ENCODE measurements around the gene XIST.

DNA sequence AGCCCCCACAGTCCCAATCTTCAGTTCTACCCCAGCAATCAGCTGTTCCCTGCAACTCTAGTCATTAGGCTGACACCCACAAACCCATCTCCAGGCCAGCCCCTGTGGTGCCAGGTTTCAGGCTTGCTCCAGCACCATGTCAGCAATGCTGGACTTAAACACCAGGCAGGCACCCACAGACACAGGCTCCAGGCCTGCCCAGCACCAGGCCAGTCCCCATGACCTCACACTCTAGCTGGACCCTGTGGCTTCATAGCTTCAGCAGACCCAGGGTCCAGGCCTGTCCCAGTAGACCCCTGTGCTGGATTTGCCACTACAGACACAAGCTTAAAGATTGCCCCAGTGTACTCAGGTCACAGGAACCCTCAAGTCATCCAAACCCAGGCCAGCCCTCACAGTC is 10.8 kb upstream of the XIST start:
- TF ChIP-seq POLR2AphosphoS5 (IDR thresholded peaks at IDR 0.05; ENCODE audit: low read depth, low read length) (no peak), JUND (IDR thresholded peaks at IDR 0.05) (no peak), SRF (IDR thresholded peaks at IDR 0.05; ENCODE audit: low read depth) (no peak), POLR2A (IDR thresholded peaks at IDR 0.05; ENCODE audit: borderline replicate concordance, extremely low read depth, insufficient read depth, insufficient read length) (no peak), MAX (IDR thresholded peaks at IDR 0.05) (no peak), EZH2 (IDR thresholded peaks at IDR 0.05) (no peak), EZH2phosphoT487 (IDR thresholded peaks at IDR 0.05; ENCODE audit: borderline replicate concordance) (no peak), ELF1 (IDR thresholded peaks at IDR 0.05; ENCODE audit: borderline replicate concordance, low read depth) (no peak), RAD21 (IDR thresholded peaks at IDR 0.05; ENCODE audit: low read depth) (no peak)
- TF ChIP-seq, protein P1, sequence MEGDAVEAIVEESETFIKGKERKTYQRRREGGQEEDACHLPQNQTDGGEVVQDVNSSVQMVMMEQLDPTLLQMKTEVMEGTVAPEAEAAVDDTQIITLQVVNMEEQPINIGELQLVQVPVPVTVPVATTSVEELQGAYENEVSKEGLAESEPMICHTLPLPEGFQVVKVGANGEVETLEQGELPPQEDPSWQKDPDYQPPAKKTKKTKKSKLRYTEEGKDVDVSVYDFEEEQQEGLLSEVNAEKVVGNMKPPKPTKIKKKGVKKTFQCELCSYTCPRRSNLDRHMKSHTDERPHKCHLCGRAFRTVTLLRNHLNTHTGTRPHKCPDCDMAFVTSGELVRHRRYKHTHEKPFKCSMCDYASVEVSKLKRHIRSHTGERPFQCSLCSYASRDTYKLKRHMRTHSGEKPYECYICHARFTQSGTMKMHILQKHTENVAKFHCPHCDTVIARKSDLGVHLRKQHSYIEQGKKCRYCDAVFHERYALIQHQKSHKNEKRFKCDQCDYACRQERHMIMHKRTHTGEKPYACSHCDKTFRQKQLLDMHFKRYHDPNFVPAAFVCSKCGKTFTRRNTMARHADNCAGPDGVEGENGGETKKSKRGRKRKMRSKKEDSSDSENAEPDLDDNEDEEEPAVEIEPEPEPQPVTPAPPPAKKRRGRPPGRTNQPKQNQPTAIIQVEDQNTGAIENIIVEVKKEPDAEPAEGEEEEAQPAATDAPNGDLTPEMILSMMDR (IDR thresholded peaks at IDR 0.05 in 2 of 3, conservative IDR thresholded peaks at IDR 0.05 in 1 of 3; ENCODE audit: borderline replicate concordance in 1 of 3, insufficient read depth in 1 of 3, low read depth in 2 of 3, low read length in 2 of 3), result no peak
- TF ChIP-seq, protein P2, sequence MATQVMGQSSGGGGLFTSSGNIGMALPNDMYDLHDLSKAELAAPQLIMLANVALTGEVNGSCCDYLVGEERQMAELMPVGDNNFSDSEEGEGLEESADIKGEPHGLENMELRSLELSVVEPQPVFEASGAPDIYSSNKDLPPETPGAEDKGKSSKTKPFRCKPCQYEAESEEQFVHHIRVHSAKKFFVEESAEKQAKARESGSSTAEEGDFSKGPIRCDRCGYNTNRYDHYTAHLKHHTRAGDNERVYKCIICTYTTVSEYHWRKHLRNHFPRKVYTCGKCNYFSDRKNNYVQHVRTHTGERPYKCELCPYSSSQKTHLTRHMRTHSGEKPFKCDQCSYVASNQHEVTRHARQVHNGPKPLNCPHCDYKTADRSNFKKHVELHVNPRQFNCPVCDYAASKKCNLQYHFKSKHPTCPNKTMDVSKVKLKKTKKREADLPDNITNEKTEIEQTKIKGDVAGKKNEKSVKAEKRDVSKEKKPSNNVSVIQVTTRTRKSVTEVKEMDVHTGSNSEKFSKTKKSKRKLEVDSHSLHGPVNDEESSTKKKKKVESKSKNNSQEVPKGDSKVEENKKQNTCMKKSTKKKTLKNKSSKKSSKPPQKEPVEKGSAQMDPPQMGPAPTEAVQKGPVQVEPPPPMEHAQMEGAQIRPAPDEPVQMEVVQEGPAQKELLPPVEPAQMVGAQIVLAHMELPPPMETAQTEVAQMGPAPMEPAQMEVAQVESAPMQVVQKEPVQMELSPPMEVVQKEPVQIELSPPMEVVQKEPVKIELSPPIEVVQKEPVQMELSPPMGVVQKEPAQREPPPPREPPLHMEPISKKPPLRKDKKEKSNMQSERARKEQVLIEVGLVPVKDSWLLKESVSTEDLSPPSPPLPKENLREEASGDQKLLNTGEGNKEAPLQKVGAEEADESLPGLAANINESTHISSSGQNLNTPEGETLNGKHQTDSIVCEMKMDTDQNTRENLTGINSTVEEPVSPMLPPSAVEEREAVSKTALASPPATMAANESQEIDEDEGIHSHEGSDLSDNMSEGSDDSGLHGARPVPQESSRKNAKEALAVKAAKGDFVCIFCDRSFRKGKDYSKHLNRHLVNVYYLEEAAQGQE (IDR thresholded peaks at IDR 0.05; ENCODE audit: low read depth), result no peak

Measured in HCT116 (cell line).